Measurements from ENCODE around the gene ATP6V0E2.

Gene ATP6V0E2

DNA sequence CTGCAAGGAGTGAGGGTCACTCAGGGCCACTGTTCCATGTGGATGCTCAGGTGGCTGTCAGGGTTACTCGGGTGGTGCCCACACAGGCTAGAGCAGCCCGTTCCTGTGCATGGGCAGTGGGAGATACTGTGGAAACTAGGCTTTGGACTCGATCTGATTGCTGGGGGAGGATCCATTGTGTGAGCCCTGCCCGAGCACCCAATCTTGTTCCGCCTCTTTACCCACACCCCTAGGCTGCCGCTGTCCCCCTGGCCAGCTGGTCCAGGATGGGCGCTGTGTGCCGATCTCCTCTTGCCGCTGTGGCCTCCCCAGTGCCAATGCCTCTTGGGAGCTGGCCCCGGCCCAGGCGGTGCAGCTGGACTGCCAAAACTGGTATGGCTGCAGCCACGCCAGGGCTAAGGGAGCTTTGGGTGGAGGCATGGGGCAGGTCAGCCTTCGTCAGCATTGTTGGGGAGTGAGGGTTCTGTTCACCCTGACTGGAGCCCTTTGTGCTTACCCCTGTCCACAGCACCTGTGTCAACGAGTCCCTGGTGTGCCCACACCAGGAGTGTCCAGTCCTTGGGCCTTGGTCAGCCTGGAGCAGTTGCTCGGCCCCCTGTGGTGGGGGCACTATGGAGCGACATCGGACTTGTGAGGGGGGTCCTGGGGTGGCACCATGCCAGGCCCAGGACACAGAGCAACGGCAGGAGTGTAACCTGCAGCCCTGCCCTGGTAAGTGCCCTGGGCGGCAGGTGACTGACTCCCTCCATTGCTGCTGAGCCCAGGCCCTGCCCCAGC lies 48.0 kb upstream of the ATP6V0E2 start:
- Histone ChIP-seq H3K9ac (ENCODE audit: low read length) (no peak overlapping the region), H3K4me2 (ENCODE audit: low read length) (no peak overlapping the region), H2AFZ (ENCODE audit: low read length) (no peak overlapping the region), H3K4me3 (ENCODE audit: low read depth, low read length, poor library complexity, severe bottlenecking) (no peak overlapping the region), H3F3A (ENCODE audit: insufficient read depth, low read length) (no peaks in the 10 kb centered on the region), H3K4me1 (ENCODE audit: insufficient read depth, low read length, severe bottlenecking) (no peaks in the 10 kb centered on the region), H3K79me2 (ENCODE audit: insufficient read depth, low read length) (no peaks in the 10 kb centered on the region), H3K9me2 (ENCODE audit: low read depth, low read length) (no peaks in the 10 kb centered on the region), H3K27ac (ENCODE audit: low read depth, low read length, poor library complexity, severe bottlenecking) (no peak overlapping the region), H4K20me1 (ENCODE audit: insufficient read depth, low read length) (no peaks in the 10 kb centered on the region), H3K9me3 (ENCODE audit: low read length) (no peaks in the 10 kb centered on the region), H3K27me3 (ENCODE audit: insufficient read depth, low read length) (peaks cover 12% of the 10 kb centered on the region), H3K36me3 (ENCODE audit: insufficient read depth, low read length) (no peaks in the 10 kb centered on the region)
- TF ChIP-seq CTCF (IDR thresholded peaks at IDR 0.05; ENCODE audit: low read length) = no peak
- no peak for TF ChIP-seq EZH2 (IDR thresholded peaks at IDR 0.05; ENCODE audit: borderline replicate concordance, low read length)

- no peaks in the 10 kb centered on the region for H3K9me2 ChIP-seq (ENCODE audit: low read depth, low read length)
- H3K27ac ChIP-seq (ENCODE audit: low read depth, low read length, poor library complexity, severe bottlenecking) = no peak overlapping the region
- H3K9me3 ChIP-seq (ENCODE audit: low read length) = no peaks in the 10 kb centered on the region
- H3K27me3 ChIP-seq (ENCODE audit: insufficient read depth, low read length) = peaks cover 17% of the 10 kb centered on the region
- no peak overlapping the region for H3K4me2 ChIP-seq (ENCODE audit: low read length)
- H4K20me1 ChIP-seq (ENCODE audit: insufficient read depth, low read length) = no peaks in the 10 kb centered on the region
- no peak overlapping the region for H3K9ac ChIP-seq (ENCODE audit: low read length)
- no peaks in the 10 kb centered on the region for H3K4me1 ChIP-seq (ENCODE audit: insufficient read depth, low read length, severe bottlenecking)
- H3K4me3 ChIP-seq (ENCODE audit: low read depth, low read length, poor library complexity, severe bottlenecking) = no peak overlapping the region
- H3F3A ChIP-seq (ENCODE audit: insufficient read depth, low read length) = no peaks in the 10 kb centered on the region
- H3K79me2 ChIP-seq (ENCODE audit: insufficient read depth, low read length) = no peaks in the 10 kb centered on the region
- TF ChIP-seq EZH2 (IDR thresholded peaks at IDR 0.05; ENCODE audit: borderline replicate concordance, low read length) (no peak), CTCF (IDR thresholded peaks at IDR 0.05; ENCODE audit: low read length) (no peak)
- H3K36me3 ChIP-seq (ENCODE audit: insufficient read depth, low read length) = no peaks in the 10 kb centered on the region
- no peak overlapping the region for H2AFZ ChIP-seq (ENCODE audit: low read length)
Observed at GRCh38 chr7:149826344-149827088, 47.3 kb upstream of the ATP6V0E2 start.

- Histone ChIP-seq H3F3A (ENCODE audit: insufficient read depth, low read length) (no peaks in the 10 kb centered on the region), H2AFZ (ENCODE audit: low read length) (no peak overlapping the region), H3K4me2 (ENCODE audit: low read length) (no peak overlapping the region), H3K9me2 (ENCODE audit: low read depth, low read length) (no peaks in the 10 kb centered on the region), H3K36me3 (ENCODE audit: insufficient read depth, low read length) (no peaks in the 10 kb centered on the region), H3K9ac (ENCODE audit: low read length) (no peak overlapping the region), H3K9me3 (ENCODE audit: low read length) (no peaks in the 10 kb centered on the region), H3K27me3 (ENCODE audit: insufficient read depth, low read length) (peaks cover 13% of the 10 kb centered on the region), H4K20me1 (ENCODE audit: insufficient read depth, low read length) (no peaks in the 10 kb centered on the region), H3K4me3 (ENCODE audit: low read depth, low read length, poor library complexity, severe bottlenecking) (no peak overlapping the region), H3K4me1 (ENCODE audit: insufficient read depth, low read length, severe bottlenecking) (no peaks in the 10 kb centered on the region), H3K27ac (ENCODE audit: low read depth, low read length, poor library complexity, severe bottlenecking) (no peak overlapping the region), H3K79me2 (ENCODE audit: insufficient read depth, low read length) (no peaks in the 10 kb centered on the region)
- no peak for TF ChIP-seq EZH2 (IDR thresholded peaks at IDR 0.05; ENCODE audit: borderline replicate concordance, low read length)
- TF ChIP-seq CTCF (IDR thresholded peaks at IDR 0.05; ENCODE audit: low read length) = no peak
Observed at GRCh38 chr7:149827089-149827981, 46.4 kb upstream of the ATP6V0E2 start.

All from OCI-LY1 (cell line).